Astrocyte (in vitro differentiated cells and primary cell): ENCODE measurements around the gene ABCA1. TPM values are rescaled to one million over a fixed set of nuclear protein-coding genes. Genes with fewer than 3 reads are reported as not detected.

ENCODE experiments used
- DNase-seq: peaks from one replicate; pipeline ENCODE4 v3.0.0-alpha.2; 2010; ENCODE audit warnings: low read depth
- FAIRE-seq: peaks from 2 replicates; lab custom pipeline; 2011; peaks lifted over from hg19 to GRCh38; lab: Jason Lieb, UNC
- H2AFZ ChIP-seq: 2 replicates; pipeline ENCODE4 v1.6.0; 2012; ENCODE audit warnings: low read depth, low read length, inconsistent platforms
- H3K27ac ChIP-seq: 2 replicates; pipeline ENCODE4 v1.5.1; 2011; ENCODE audit warnings: low read depth, low read length, inconsistent platforms
- H3K27me3 ChIP-seq: 2 replicates; pipeline ENCODE4 v1.6.0; 2011; ENCODE audit warnings: low read length, inconsistent platforms; ENCODE audit not compliant: insufficient read depth
- H3K36me3 ChIP-seq: 2 replicates; pipeline ENCODE4 v1.5.1; 2011; ENCODE audit warnings: low read length, inconsistent platforms; ENCODE audit not compliant: insufficient read depth
- H3K4me1 ChIP-seq: 2 replicates; pipeline ENCODE4 v1.5.1; 2011; ENCODE audit warnings: low read length, inconsistent platforms; ENCODE audit not compliant: insufficient read depth
- H3K4me2 ChIP-seq: 2 replicates; pipeline ENCODE4 v1.6.0; 2012; ENCODE audit warnings: low read length, inconsistent platforms
- H3K4me3 ChIP-seq: 2 replicates; pipeline ENCODE4 v1.5.1; 2011; ENCODE audit warnings: low read depth, mild to moderate bottlenecking, low read length, inconsistent platforms; ENCODE audit not compliant: insufficient read depth
- H3K79me2 ChIP-seq: 2 replicates; pipeline ENCODE4 v1.6.0; 2012; ENCODE audit warnings: mild to moderate bottlenecking, low read length, inconsistent platforms; ENCODE audit not compliant: insufficient read depth
- H3K9ac ChIP-seq: 2 replicates; pipeline ENCODE4 v1.6.0; 2012; ENCODE audit warnings: mild to moderate bottlenecking, low read length, inconsistent platforms
- H3K9me3 ChIP-seq: 2 replicates; pipeline ENCODE4 v1.5.1; 2012; ENCODE audit warnings: low read depth, mild to moderate bottlenecking, low read length, inconsistent platforms; ENCODE audit not compliant: insufficient read depth
- H4K20me1 ChIP-seq: 2 replicates; pipeline ENCODE4 v1.6.0; 2012; ENCODE audit warnings: low read length, inconsistent platforms; ENCODE audit not compliant: insufficient read depth
- H3K27ac Mint-ChIP-seq: one replicate; pipeline ENCODE4 v1.8.0; 2021; ENCODE audit warnings: mild to moderate bottlenecking, mixed read lengths; ENCODE audit not compliant: unreplicated experiment
- H3K27me3 Mint-ChIP-seq: one replicate; pipeline ENCODE4 v1.8.0; 2021; ENCODE audit warnings: low read depth, mixed read lengths; ENCODE audit not compliant: unreplicated experiment
- H3K36me3 Mint-ChIP-seq: one replicate; pipeline ENCODE4 v1.8.0; 2021; ENCODE audit warnings: low read depth, mixed read lengths; ENCODE audit not compliant: unreplicated experiment
- H3K4me1 Mint-ChIP-seq: one replicate; pipeline ENCODE4 v1.8.0; 2021; ENCODE audit warnings: low read depth, mixed read lengths; ENCODE audit not compliant: unreplicated experiment
- H3K4me3 Mint-ChIP-seq: one replicate; pipeline ENCODE4 v1.8.0; 2021; ENCODE audit warnings: mild to moderate bottlenecking, moderate library complexity, mixed read lengths; ENCODE audit not compliant: unreplicated experiment
- H3K9me3 Mint-ChIP-seq: one replicate; pipeline ENCODE4 v1.8.0; 2021; ENCODE audit warnings: mild to moderate bottlenecking, mixed read lengths; ENCODE audit not compliant: unreplicated experiment
- EZH2 ChIP-seq: IDR thresholded peaks from 2 replicates; pipeline ENCODE4 v1.6.1; 2012; ENCODE audit warnings: mild to moderate bottlenecking, low read length, inconsistent platforms; ENCODE audit not compliant: insufficient read depth
- total RNA-seq: library from RNA; stranded (reverse); gene quantifications from 2 replicates; pipeline ENCODE4 v1.2.1, GENCODE V29; 2021
- TF ChIP-seq, protein P1 (sequence below): IDR thresholded peaks from 2 replicates; pipeline ENCODE4 v1.5.1; 2011; ENCODE audit warnings: low read depth, mild to moderate bottlenecking, inconsistent platforms, low read length, moderate library complexity; ENCODE audit not compliant: insufficient read depth

The ABCA1 gene
- total RNA-seq, 1 donor from 2014 or later = 109 TPM

GRCh38 chr9:104747565-104748358 is 180.2 kb downstream of the ABCA1 start, which contains the start of gene NIPSNAP3A:
Gene NIPSNAP3A (plus strand): TSS chr9:104747683. CDS start chr9:104747793, 110 bp downstream.
- no peak for FAIRE-seq

GRCh38 chr9:104747245-104747564 is 180.8 kb downstream of the ABCA1 start:
- H2AFZ ChIP-seq = peak overlapping the region; percentile 97
- H3K9me3 Mint-ChIP-seq = no peaks in the 10 kb centered on the region
- H4K20me1 ChIP-seq = no peaks in the 10 kb centered on the region
- DNase-seq (no peak), FAIRE-seq (no peak)
- no peaks in the 10 kb centered on the region for H3K27me3 Mint-ChIP-seq
- no peaks in the 10 kb centered on the region for H3K9me3 ChIP-seq
- H3K27me3 ChIP-seq = no peaks in the 10 kb centered on the region
- peak overlapping the region; percentile 84 for H3K27ac ChIP-seq
- peak overlapping the region; percentile 92 for H3K4me3 Mint-ChIP-seq
- peaks cover 5% of the 10 kb centered on the region for H3K4me1 ChIP-seq
- no peak for TF ChIP-seq EZH2
- TF ChIP-seq, protein P1, sequence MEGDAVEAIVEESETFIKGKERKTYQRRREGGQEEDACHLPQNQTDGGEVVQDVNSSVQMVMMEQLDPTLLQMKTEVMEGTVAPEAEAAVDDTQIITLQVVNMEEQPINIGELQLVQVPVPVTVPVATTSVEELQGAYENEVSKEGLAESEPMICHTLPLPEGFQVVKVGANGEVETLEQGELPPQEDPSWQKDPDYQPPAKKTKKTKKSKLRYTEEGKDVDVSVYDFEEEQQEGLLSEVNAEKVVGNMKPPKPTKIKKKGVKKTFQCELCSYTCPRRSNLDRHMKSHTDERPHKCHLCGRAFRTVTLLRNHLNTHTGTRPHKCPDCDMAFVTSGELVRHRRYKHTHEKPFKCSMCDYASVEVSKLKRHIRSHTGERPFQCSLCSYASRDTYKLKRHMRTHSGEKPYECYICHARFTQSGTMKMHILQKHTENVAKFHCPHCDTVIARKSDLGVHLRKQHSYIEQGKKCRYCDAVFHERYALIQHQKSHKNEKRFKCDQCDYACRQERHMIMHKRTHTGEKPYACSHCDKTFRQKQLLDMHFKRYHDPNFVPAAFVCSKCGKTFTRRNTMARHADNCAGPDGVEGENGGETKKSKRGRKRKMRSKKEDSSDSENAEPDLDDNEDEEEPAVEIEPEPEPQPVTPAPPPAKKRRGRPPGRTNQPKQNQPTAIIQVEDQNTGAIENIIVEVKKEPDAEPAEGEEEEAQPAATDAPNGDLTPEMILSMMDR = no peak
- H3K9ac ChIP-seq = peak overlapping the region; percentile 91
- H3K4me3 ChIP-seq = peak overlapping the region; percentile 81
- H3K36me3 Mint-ChIP-seq = no peaks in the 10 kb centered on the region
- H3K4me2 ChIP-seq = peak overlapping the region; percentile 98
- H3K79me2 ChIP-seq = peaks cover 15% of the 10 kb centered on the region
- peak overlapping the region; percentile 6 for H3K27ac Mint-ChIP-seq
- H3K4me1 Mint-ChIP-seq = peaks cover 9% of the 10 kb centered on the region
- H3K36me3 ChIP-seq = peaks cover under 1% of the 10 kb centered on the region

More at GRCh38 chr9:104747565-104748358, 180.2 kb downstream of the ABCA1 start, which contains the start of gene NIPSNAP3A:
- Histone ChIP-seq H3K36me3 (peaks cover 6% of the 10 kb centered on the region), H3K27ac (peak within 1 kb of the TSS; percentile 84), H3K9me3 (no peaks in the 10 kb centered on the region), H2AFZ (peak within 1 kb of the TSS; percentile 97), H4K20me1 (no peaks in the 10 kb centered on the region), H3K4me3 (peak within 1 kb of the TSS; percentile 81), H3K27me3 (no peaks in the 10 kb centered on the region), H3K79me2 (peaks cover 15% of the 10 kb centered on the region), H3K4me2 (peak within 1 kb of the TSS; percentile 98), H3K4me1 (peaks cover 5% of the 10 kb centered on the region), H3K9ac (peak within 1 kb of the TSS; percentile 91)
- no peaks in the 10 kb centered on the region for H3K27me3 Mint-ChIP-seq
- H3K27ac Mint-ChIP-seq = peak within 1 kb of the TSS; percentile 74
- DNase-seq = peak; percentile 47
- H3K9me3 Mint-ChIP-seq = no peaks in the 10 kb centered on the region
- TF ChIP-seq EZH2 = no peak
- TF ChIP-seq, protein P1 = no peak
- H3K36me3 Mint-ChIP-seq = peaks cover 2% of the 10 kb centered on the region
- H3K4me3 Mint-ChIP-seq = peak within 1 kb of the TSS; percentile 92
- H3K4me1 Mint-ChIP-seq = peaks cover 9% of the 10 kb centered on the region

DNA sequence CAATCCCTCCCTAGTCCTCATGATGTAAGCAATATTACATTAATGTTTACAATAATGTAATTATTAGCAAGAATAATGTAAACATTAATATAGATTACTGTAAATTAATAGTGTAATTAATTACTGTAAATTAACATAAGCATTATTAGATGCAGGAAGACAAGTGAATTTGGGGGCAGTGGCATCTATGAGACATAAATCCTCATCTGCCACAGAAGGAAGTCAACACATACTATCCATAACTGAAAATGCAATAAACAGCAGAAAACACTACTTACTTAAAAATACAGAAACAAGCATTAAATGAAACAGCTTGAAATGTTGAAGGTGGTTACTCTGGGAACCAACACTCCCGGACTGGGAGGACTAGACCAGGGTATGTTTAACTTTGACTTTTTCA is 181.2 kb downstream of the ABCA1 start:
- Histone ChIP-seq H3K79me2 (peaks cover 15% of the 10 kb centered on the region), H3K9ac (peak overlapping the region; percentile 91), H3K27me3 (no peaks in the 10 kb centered on the region), H3K4me3 (peak overlapping the region; percentile 81), H3K27ac (no peak overlapping the region), H3K4me2 (peak overlapping the region; percentile 98), H4K20me1 (no peaks in the 10 kb centered on the region), H2AFZ (peak overlapping the region; percentile 97), H3K4me1 (peaks cover 5% of the 10 kb centered on the region), H3K36me3 (no peaks in the 10 kb centered on the region), H3K9me3 (no peaks in the 10 kb centered on the region)
- Mint-ChIP-seq H3K4me3 (peak overlapping the region; percentile 92), H3K9me3 (no peaks in the 10 kb centered on the region), H3K4me1 (peaks cover 9% of the 10 kb centered on the region), H3K27ac (peak overlapping the region; percentile 6), H3K36me3 (no peaks in the 10 kb centered on the region), H3K27me3 (no peaks in the 10 kb centered on the region)
- FAIRE-seq = no peak
- no peak for DNase-seq
- TF ChIP-seq EZH2 = no peak
- TF ChIP-seq, protein P1 = no peak
